Globus pallidus (tissue), 1 donor: ENCODE measurements around the gene AK8.

Experiments
- DNase-seq: peaks from one replicate; pipeline ENCODE4 v3.0.0-alpha.2; 2015; ENCODE audit warnings: low spot score

Gene AK8

GRCh38 chr9:132887181-132888120 is 9.4 kb upstream of the AK8 start:
- DNase-seq, result no peak

DNA sequence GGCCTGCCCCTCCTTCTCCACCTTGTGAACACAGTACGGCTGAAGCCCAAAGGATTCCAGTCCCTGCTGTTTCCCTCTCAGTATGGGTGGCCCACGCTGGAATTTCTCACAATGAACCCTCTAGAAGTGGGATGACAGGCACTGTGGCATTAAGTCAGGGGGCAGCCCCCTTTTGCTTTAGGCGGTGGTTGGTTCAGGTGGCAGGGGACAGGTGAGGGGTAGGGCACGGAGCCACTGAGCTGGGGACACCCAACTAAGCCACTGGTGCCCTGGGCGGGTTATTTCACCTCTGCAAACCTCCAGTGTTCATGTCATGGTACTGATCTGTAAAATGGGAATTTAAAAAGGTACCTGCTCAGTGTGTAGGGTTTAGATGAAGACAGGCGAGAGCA is 8.2 kb upstream of the AK8 start:
- DNase-seq, result no peak

- no peak for DNase-seq
Observed at GRCh38 chr9:132885720-132886333, 7.7 kb upstream of the AK8 start.

GRCh38 chr9:132883349-132884294 is 5.5 kb upstream of the AK8 start:
- no peak for DNase-seq

DNA sequence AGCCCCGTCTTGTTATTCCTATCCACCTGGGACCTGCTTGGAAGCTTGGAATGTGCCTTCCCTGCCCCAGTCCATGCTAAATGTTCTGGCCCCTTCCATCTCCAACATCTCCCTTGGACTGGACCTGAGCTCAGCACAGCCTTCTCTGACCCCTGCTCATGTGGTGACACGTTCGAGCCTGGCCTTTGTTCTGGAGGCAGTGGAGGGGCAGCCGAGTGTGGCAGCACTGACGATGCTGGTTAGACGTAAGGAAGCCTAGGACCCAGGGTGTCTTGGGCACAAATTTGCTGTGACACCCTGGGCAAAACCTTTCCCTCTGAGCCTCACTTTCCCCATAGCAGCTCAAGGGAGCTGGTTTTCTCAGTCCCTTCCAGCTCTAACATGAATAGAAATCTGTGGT is 4.5 kb upstream of the AK8 start:
- no peak for DNase-seq

DNA sequence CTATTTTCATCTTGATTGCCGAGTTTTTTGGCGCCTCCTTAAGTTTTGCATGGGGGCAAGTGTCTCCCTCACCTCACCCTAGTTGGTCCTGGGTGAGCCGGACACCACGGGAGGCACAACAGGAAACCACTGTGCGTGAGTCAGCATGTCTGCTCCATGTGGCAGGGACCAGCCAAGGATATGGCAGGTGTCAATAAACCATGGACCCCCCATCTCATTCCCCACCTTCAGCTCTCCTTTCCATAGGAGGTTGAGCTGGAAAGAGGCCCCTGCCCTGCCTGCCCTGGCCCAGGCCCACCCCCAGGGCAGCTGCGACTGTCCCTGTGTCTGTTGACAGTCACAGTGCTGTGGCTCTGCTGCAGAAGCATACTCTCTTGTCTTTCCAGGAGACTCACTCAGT is 3.7 kb upstream of the AK8 start:
- no peak for DNase-seq

DNA sequence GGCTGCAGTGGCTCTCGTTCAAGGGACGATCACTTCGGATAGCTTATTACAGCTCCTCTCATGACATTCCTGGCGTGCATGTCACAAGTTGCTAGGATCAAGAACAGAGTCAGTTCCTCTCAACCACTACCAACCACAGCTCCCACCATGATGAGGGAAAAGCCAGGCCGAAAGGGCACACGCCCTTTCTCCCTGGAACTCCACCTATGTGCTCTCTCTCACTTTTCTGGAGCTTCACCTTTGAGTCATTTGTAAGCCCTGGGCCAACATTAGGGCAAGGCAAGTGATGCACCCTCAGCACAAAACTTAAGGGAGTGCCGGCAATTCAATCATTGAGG is 2.2 kb upstream of the AK8 start:
- no peak for DNase-seq

- no peak for DNase-seq
Observed at GRCh38 chr9:132879457-132880323, 1.6 kb upstream of the AK8 start.

GRCh38 chr9:132878695-132879456 is 792 bp upstream of the AK8 start, which contains the start of gene SPACA9:
TSS of gene SPACA9 (plus strand) at chr9:132878898. CDS start at chr9:132883948, 5,050 bp downstream.
- peak; percentile 41 for DNase-seq

DNA sequence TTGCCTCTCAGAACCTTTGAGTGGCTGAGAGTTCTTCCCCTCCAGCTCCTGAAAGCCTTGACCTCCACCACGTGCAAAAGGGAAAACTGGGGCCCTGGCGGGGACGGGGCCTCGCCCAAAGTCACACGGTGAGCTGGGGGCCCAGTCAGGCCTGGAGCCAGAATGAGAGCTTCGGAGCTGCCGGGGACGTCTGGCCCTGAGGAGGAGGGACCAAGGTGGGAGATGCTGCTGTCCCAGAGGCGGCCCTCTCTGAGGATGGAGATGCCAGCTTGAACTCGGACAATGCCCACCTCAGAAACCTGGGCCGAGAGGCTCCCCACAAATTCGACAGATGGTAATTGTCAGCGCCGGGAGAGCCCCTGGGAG is 643 bp downstream of the AK8 start:
- no peak for DNase-seq

GRCh38 chr9:132876849-132877248 is 1.2 kb downstream of the AK8 start:
- no peak for DNase-seq

GRCh38 chr9:132875159-132875558 is 2.9 kb downstream of the AK8 start:
- DNase-seq, result no peak

- no peak for DNase-seq
Observed at GRCh38 chr9:132873403-132873802, 4.7 kb downstream of the AK8 start.

DNA sequence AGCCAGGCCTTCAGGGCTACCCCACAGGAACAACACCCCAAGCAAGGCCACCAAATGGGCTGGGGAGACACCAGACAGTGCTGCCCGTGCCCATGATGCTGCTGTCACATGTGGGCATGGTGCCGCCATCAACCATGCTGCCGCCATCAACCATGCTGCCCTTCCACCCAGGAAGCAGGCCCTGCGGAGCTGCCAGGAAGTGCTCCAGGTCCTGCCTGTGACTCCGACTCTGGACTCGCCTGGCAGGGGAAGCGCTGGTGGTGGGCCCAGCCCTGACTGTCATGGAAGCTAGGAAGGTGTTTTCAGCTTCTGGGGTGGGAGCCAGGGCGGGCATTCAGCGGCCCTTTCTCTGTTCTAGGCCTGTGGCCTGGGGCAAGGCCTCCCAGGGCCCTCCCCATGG is 8.8 kb downstream of the AK8 start:
- DNase-seq, result no peak

- no peak for DNase-seq
Observed at GRCh38 chr9:132866898-132867297, 11.2 kb downstream of the AK8 start.

DNA sequence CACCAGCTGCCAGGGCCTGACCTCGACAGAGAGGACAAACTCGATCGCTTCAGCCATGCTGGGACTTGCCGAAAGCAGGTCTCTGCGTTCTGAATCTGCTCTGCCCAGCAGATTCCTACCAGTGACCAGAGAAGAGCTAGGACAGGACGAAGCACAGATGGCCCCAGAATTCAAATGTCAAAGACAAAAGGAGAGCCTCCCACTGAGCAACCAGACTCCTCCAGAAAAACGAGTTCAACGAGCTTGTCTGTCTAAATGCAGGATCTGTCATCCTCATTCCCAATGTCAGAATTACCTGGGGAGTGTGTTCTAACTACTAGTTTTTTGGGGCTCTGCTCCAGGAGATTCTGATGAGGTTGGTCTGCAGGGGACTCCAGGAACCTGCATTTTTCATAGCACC is 13.4 kb downstream of the AK8 start:
- no peak for DNase-seq

- DNase-seq, result no peak
Observed at GRCh38 chr9:132864277-132864676, 13.8 kb downstream of the AK8 start.

- no peak for DNase-seq
Observed at GRCh38 chr9:132863096-132863495, 15.0 kb downstream of the AK8 start.

DNA sequence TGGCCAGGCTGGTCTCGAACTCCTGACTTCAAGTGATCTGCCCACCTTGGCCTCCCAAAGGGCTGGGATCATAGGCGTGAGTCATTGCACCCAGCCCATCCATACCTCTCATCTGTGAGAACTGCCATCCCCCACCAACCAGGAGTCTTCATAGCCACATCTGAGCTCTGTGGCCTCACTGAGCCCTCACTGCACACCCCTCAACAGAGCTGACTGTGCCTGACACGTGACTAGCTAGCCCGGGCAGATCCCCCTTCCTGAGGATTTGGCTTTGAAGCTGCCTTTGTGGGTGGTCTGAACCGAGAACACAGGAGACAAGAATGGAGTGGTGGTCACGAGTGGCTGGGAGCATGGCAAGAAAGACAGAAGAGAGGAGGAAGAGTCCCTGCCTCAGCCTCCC is 15.6 kb downstream of the AK8 start:
- DNase-seq, result no peak

DNA sequence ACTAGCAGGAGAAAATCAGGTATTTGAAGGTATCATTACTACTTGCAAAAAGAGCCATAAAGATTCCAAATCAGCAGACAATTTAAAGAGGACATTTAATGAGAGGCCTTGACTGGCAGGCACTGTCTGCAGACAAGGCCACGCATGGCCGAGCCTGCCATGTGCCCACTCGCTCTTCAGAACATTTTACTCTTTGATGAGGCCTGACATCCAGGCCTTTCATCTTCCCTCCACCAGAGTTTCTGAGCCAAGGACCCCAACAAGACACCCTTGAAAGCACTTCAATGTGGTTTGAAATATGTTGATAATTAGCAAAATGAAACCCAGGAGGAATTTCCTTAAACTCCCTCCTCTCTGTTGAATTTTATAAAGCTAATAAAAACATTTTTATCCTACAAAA is 16.4 kb downstream of the AK8 start:
- no peak for DNase-seq

GRCh38 chr9:132858751-132859150 is 19.3 kb downstream of the AK8 start:
- DNase-seq, result no peak
